Gastroesophageal sphincter (tissue), 4 donors: Measurements from ENCODE around the gene SERTM2. TPM values are rescaled to one million over a fixed set of nuclear protein-coding genes. Genes with fewer than 3 reads are reported as not detected.
"Not testable (repeated sequence)": the region's sequence is repeated elsewhere in the genome, so short reads cannot be mapped to it uniquely, and the experiment has no call there.

Source experiments
- ATAC-seq: fragments of 150-250 bp; one replicate; pipeline ENCODE4 v1.9.1; 2016; ENCODE audit warnings: mild to moderate bottlenecking, moderate library complexity
- H3K27ac ChIP-seq, 4 donors: fragments of 200-600 bp; sonication (generic) in 3 of 4; 1 replicate in 3 of 4; 2 replicates in 1 of 4; pipeline ENCODE4 v1.5.1; 2016 to 2019
- H3K27me3 ChIP-seq: fragments of 200-600 bp; sonication (generic); one replicate; pipeline ENCODE4 v1.5.1; 2019
- H3K36me3 ChIP-seq, 2 donors: fragments of 200-600 bp; sonication (generic); one replicate each; pipeline ENCODE4 v1.5.1; 2019; ENCODE audit warnings: control low read depth in 1 of 2
- H3K4me1 ChIP-seq, 3 donors: fragments of 200-600 bp; sonication (generic); 1 replicate in 2 of 3; 2 replicates in 1 of 3; pipeline ENCODE4 v1.5.1; 2016 to 2019; ENCODE audit warnings: control low read depth in 2 of 3
- H3K4me3 ChIP-seq, 2 donors: fragments of 200-600 bp; sonication (generic); one replicate each; pipeline ENCODE4 v1.5.1; 2019; ENCODE audit warnings: mild to moderate bottlenecking in 1 of 2, moderate library complexity in 1 of 2
- H3K9me3 ChIP-seq, 3 donors: fragments of 200-600 bp; sonication (generic); one replicate each; pipeline ENCODE4 v1.5.1; 2017 to 2019; ENCODE audit warnings: control low read depth in 2 of 3
- EP300 ChIP-seq: sonication (generic); formaldehyde crosslinking; IDR thresholded peaks from one replicate; pipeline ENCODE4 v1.6.1; 2017; ENCODE audit warnings: antibody characterized with exemption, mild to moderate bottlenecking
- POLR2A ChIP-seq, 2 donors: fragments of 450-650 bp; IDR thresholded peaks; one replicate each; pipeline ENCODE4 v1.6.1; 2017; ENCODE audit warnings: antibody characterized with exemption in 2 of 2, mild to moderate bottlenecking in 2 of 2, moderate library complexity in 1 of 2
- POLR2AphosphoS5 ChIP-seq: sonication (generic); formaldehyde crosslinking; IDR thresholded peaks from one replicate; pipeline ENCODE4 v1.6.1; 2017; ENCODE audit warnings: antibody characterized with exemption
- WGBS, 2 donors: methylation state at CpG; one replicate each; pipeline ENCODE4 v1.1.5; 2018; ENCODE audit warnings: low coverage in 1 of 2; 5-methylcytosine and 5-hydroxymethylcytosine counted together
- total RNA-seq, 4 donors: library from RNA; depleted of rRNA; stranded (reverse); fragments of >200 nt; gene quantifications; one replicate each; pipeline ENCODE4 v1.1.0, GENCODE V29; 2016
- TF ChIP-seq, protein P1 (sequence below), 4 experiments: fragments of 200-600 bp in 2 of 4; fragments of 450-650 bp in 2 of 4; sonication (generic) in 1 of 4; IDR thresholded peaks; one replicate each; pipeline ENCODE4 v1.5.1; 2017 to 2019; ENCODE audit warnings: antibody characterized with exemption in 4 of 4, mild to moderate bottlenecking in 2 of 4, moderate library complexity in 2 of 4

Gene SERTM2
- total RNA-seq, 4 donors from 2014 or later, result 5.7 TPM; not detected in 3

GRCh38 chrX:111518667-111519066 is 7.2 kb downstream of the SERTM2 start:
- H3K36me3 ChIP-seq, result no peaks in the 10 kb centered on the region
- no peak overlapping the region for H3K4me3 ChIP-seq
- no peak for ATAC-seq
- no peaks in the 10 kb centered on the region for H3K9me3 ChIP-seq
- no peaks in the 10 kb centered on the region for H3K4me1 ChIP-seq
- TF ChIP-seq POLR2A (IDR thresholded peaks at IDR 0.05) (no peak), EP300 (no peak), POLR2AphosphoS5 (no peak)
- TF ChIP-seq, protein P1, sequence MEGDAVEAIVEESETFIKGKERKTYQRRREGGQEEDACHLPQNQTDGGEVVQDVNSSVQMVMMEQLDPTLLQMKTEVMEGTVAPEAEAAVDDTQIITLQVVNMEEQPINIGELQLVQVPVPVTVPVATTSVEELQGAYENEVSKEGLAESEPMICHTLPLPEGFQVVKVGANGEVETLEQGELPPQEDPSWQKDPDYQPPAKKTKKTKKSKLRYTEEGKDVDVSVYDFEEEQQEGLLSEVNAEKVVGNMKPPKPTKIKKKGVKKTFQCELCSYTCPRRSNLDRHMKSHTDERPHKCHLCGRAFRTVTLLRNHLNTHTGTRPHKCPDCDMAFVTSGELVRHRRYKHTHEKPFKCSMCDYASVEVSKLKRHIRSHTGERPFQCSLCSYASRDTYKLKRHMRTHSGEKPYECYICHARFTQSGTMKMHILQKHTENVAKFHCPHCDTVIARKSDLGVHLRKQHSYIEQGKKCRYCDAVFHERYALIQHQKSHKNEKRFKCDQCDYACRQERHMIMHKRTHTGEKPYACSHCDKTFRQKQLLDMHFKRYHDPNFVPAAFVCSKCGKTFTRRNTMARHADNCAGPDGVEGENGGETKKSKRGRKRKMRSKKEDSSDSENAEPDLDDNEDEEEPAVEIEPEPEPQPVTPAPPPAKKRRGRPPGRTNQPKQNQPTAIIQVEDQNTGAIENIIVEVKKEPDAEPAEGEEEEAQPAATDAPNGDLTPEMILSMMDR (IDR thresholded peaks at IDR 0.05), result no peak
- WGBS, 2 donors, result 54 to 93% methylated on average over 3 to 5 of the region's 5 CpGs
- H3K27ac ChIP-seq, result no peak overlapping the region
- H3K27me3 ChIP-seq, result no peaks in the 10 kb centered on the region

- Histone ChIP-seq H3K4me1 (no peaks in the 10 kb centered on the region), H3K9me3 (no peaks in the 10 kb centered on the region), H3K27me3 (no peaks in the 10 kb centered on the region), H3K36me3 (no peaks in the 10 kb centered on the region), H3K4me3 (no peak overlapping the region), H3K27ac (no peak overlapping the region)
- TF ChIP-seq, protein P1 (IDR thresholded peaks at IDR 0.05), result no peak
- no peak for TF ChIP-seq POLR2A (IDR thresholded peaks at IDR 0.05)
- TF ChIP-seq EP300, result no peak
- no peak for TF ChIP-seq POLR2AphosphoS5
- 25% methylated on average over 2 of the region's 2 CpGs for WGBS, 2 donors
- no peak for ATAC-seq
These were observed 7.8 kb downstream of the SERTM2 start for GRCh38 chrX:111519215-111519614.

DNA sequence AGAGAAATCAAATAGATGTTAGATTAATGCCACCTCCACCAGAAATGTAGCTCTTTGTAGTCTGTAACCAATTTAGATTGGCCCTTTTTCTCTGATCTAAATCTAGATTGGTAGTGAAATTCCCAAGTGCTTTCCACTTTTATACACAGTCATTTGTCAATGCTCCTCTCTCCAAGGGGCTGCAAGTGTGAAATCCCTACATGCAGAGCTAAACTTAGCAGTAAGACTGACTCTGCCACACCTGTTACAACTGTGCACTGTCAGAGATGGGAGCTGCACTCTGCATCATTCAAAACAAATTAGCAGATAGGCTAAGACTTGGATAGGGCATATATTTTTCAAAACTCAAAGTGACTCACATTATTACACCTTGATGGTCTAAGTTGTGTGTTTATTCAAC is 9.1 kb downstream of the SERTM2 start:
- H3K4me3 ChIP-seq, result no peak overlapping the region
- no peaks in the 10 kb centered on the region for H3K4me1 ChIP-seq
- H3K36me3 ChIP-seq, result no peaks in the 10 kb centered on the region
- H3K27me3 ChIP-seq, result no peaks in the 10 kb centered on the region
- no peaks in the 10 kb centered on the region for H3K9me3 ChIP-seq
- no peak overlapping the region for H3K27ac ChIP-seq
- TF ChIP-seq EP300 (no peak), POLR2A (IDR thresholded peaks at IDR 0.05) (no peak), POLR2AphosphoS5 (no peak)
- TF ChIP-seq, protein P1 (IDR thresholded peaks at IDR 0.05), result no peak
- ATAC-seq, result no peak

DNA sequence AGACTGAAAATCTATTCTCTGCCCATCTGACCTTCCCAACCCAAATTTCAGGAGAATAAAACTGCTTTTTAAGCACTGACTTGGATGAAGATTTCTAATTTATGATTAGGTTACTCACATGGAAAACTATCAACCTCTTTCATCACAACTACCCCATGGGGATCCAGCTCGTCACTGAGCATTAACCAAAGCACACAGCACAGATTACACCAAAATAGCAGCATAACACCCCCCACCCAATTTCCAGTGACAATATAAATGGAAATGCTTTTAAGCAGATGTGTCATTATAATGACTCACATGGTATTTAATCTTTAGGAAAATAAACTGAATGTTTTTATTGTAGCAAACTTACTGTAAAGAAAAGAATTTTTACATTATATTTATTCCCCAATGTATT is 9.7 kb downstream of the SERTM2 start:
- 50 to 67% methylated on average over 1 of the region's 1 CpG for WGBS, 2 donors
- no peaks in the 10 kb centered on the region for H3K9me3 ChIP-seq
- ATAC-seq, result no peak
- no peak overlapping the region for H3K27ac ChIP-seq
- H3K4me1 ChIP-seq, result no peaks in the 10 kb centered on the region
- no peak for TF ChIP-seq POLR2A (IDR thresholded peaks at IDR 0.05)
- H3K36me3 ChIP-seq, result no peaks in the 10 kb centered on the region
- H3K27me3 ChIP-seq, result no peaks in the 10 kb centered on the region
- H3K4me3 ChIP-seq, result no peak overlapping the region

DNA sequence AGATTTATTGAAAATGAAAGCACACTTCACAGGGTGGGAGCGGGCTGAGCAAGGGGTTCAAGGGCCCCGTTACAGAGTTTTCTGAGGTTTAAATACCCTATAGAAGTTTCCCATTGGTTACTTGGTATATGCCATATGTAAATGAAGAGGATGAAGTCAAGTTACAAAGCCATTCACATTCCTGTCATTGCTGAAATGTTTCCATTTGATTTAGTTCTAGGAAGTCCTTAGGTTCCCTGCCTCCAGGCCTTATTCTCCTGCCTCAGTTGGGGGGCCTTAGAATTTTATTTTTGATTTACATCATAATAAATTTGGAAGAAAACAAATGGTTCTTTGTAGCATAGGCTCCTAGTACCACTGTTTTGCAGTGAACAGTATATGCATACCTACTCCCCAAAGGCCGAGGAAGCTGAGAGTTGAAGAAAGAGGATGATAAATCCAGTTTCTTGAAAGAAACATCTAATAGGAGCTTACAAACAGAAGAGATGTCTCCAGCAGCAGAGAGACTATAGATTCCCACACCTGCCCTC is 31.8 kb downstream of the SERTM2 start:
- no peak overlapping the region for H3K27ac ChIP-seq
- no peaks in the 10 kb centered on the region for H3K36me3 ChIP-seq
- H3K27me3 ChIP-seq, result no peaks in the 10 kb centered on the region
- TF ChIP-seq EP300 (no peak), POLR2AphosphoS5 (no peak)
- TF ChIP-seq, protein P1 (IDR thresholded peaks at IDR 0.05), result no peak
- H3K4me1 ChIP-seq, result no peaks in the 10 kb centered on the region
- H3K4me3 ChIP-seq, result no peak overlapping the region
- 74 to 90% methylated on average over 3 of the region's 3 CpGs for WGBS, 2 donors
- ATAC-seq, result no peak
- no peaks in the 10 kb centered on the region for H3K9me3 ChIP-seq

DNA sequence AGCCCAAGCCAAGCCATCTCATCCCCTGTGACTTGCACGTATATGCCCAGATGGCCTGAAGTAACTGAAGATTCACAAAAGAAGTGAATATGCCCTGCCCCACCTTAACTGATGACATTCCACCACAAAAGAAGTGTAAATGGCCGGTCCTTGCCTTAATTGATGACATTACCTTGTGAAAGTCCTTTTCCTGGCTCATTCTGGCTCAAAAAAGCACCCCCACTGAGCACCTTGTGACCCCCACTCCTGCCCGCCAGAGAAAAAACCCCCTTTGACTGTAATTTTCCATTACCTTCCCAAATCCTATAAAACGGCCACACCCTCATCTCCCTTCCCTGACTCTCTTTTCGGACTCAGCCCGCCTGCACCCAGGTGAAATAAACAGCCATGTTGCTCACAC is 37.8 kb downstream of the SERTM2 start:
- H3K27ac ChIP-seq, H3K9me3 ChIP-seq, ATAC-seq, H3K4me3 ChIP-seq, H3K36me3 ChIP-seq, H3K4me1 ChIP-seq, H3K27me3 ChIP-seq: not testable (repeated sequence)
- WGBS, 2 donors, result 48% methylated on average over 3 of the region's 6 CpGs; no CpG with 5 or more reads in 1 of the 2 donors
